ES-I3 (cell line): ENCODE data around the gene CCR4.
"Not testable (repeated sequence)": the region's sequence is repeated elsewhere in the genome, so short reads cannot be mapped to it uniquely, and the experiment has no call there.

ENCODE experiments used
- H3K36me3 ChIP-seq: 2 replicates; pipeline ENCODE4 v1.6.1; 2013; ENCODE audit warnings: mild to moderate bottlenecking, low read length, control low read depth, moderate library complexity; ENCODE audit not compliant: insufficient read depth
- H3K4me1 ChIP-seq: 2 replicates; pipeline ENCODE4 v1.6.1; 2013; ENCODE audit warnings: mild to moderate bottlenecking, control low read depth, low read length; ENCODE audit not compliant: insufficient read depth
- H3K9ac ChIP-seq: 2 replicates; pipeline ENCODE4 v1.6.1; 2013; ENCODE audit warnings: low read depth, mild to moderate bottlenecking, low read length, moderate library complexity
- H3K9me3 ChIP-seq: 2 replicates; pipeline ENCODE4 v1.6.1; 2013; ENCODE audit warnings: mild to moderate bottlenecking, low read length, moderate library complexity; ENCODE audit not compliant: control insufficient read depth, insufficient read depth

CCR4 gene

GRCh38 chr3:32945136-32945535, 6.3 kb upstream of the CCR4 start:
- no peaks in the 10 kb centered on the region for H3K4me1 ChIP-seq
- no peaks in the 10 kb centered on the region for H3K9me3 ChIP-seq
- H3K36me3 ChIP-seq, result no peaks in the 10 kb centered on the region
- no peak overlapping the region for H3K9ac ChIP-seq

DNA sequence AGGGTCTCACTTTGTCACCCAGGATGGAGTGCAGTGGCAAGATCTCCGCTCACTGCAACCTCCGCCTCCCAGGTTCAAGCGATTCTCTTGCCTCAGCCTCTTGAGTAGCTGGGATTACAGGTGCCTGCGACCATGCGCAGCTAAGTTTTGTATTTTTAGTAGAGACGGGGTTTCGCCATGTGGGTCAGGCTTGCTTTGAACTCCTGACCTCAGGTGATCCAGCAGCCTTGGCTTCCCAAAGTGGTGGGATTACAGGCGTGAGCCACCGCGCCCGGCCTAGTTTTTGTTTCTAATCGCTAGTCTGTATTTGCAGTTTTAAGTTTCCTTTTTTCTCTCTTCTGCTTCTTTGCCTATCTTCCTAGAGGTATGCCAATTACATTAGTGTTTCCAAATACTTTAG, 5.8 kb upstream of the CCR4 start:
- not testable (repeated sequence) for H3K9ac ChIP-seq, H3K4me1 ChIP-seq, H3K9me3 ChIP-seq, H3K36me3 ChIP-seq

GRCh38 chr3:32946973-32947788, 4.3 kb upstream of the CCR4 start:
- Histone ChIP-seq H3K36me3 (no peaks in the 10 kb centered on the region), H3K9ac (no peak overlapping the region), H3K9me3 (no peaks in the 10 kb centered on the region), H3K4me1 (no peaks in the 10 kb centered on the region)

DNA sequence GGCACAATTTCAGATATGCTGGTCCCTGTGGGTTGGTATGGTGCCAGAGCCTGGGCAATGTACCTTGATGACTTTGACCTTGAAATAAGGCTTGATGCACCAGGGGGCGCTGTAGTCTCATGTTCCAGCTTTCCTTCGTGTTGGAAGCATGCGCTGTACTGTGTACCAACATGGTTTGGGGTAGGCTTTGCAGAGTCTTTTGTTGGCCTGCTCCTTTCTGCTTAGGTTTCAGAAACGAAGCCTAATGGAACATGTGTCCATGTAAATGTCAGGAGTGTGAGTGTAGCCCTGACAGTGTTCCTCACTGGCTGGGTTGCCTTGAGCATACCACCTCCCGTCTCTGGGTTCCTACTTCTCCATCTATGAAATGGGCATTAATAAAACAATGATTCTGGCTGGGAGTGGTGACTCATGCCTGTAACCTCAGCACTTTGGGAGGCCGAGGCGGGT, 3.6 kb upstream of the CCR4 start:
- Histone ChIP-seq H3K4me1 (no peaks in the 10 kb centered on the region), H3K36me3 (no peaks in the 10 kb centered on the region), H3K9me3 (no peaks in the 10 kb centered on the region), H3K9ac (no peak overlapping the region)

GRCh38 chr3:32948625-32949445, 2.6 kb upstream of the CCR4 start:
- no peaks in the 10 kb centered on the region for H3K9me3 ChIP-seq
- H3K36me3 ChIP-seq, result no peaks in the 10 kb centered on the region
- no peaks in the 10 kb centered on the region for H3K4me1 ChIP-seq
- H3K9ac ChIP-seq, result no peak overlapping the region

DNA sequence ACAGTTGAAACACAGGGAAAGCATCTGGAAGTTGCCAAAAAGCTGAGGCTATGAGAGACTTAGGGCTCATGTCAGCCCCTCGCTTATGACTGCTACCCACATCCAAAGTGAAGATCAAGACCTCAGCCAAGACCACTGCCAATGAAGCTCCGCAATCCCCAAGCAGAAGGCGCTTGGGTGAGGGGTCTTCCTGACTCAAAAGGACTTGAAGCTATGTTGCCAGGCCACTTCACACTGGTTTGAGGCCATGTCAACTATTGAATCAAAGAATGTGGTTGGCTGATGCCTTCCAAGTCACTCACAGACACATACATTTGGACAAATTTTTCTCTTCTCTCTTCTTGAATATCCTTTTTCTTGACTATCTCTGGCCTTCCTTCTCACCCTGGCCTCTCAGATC, 928 bp upstream of the CCR4 start:
- Histone ChIP-seq H3K36me3 (no peaks in the 10 kb centered on the region), H3K4me1 (no peaks in the 10 kb centered on the region), H3K9me3 (no peaks in the 10 kb centered on the region), H3K9ac (no peak overlapping the region)

- Histone ChIP-seq H3K9me3 (no peaks in the 10 kb centered on the region), H3K9ac (no peak overlapping the region), H3K36me3 (no peaks in the 10 kb centered on the region), H3K4me1 (no peaks in the 10 kb centered on the region)
Measured at GRCh38 chr3:32952369-32953077, 1.1 kb downstream of the CCR4 start.

- no peak overlapping the region for H3K9ac ChIP-seq
Measured at GRCh38 chr3:32954506-32954905, 3.1 kb downstream of the CCR4 start.

GRCh38 chr3:32956750-32957570, 5.5 kb downstream of the CCR4 start:
- no peaks in the 10 kb centered on the region for H3K4me1 ChIP-seq
- no peak overlapping the region for H3K9ac ChIP-seq
- no peaks in the 10 kb centered on the region for H3K9me3 ChIP-seq
- no peaks in the 10 kb centered on the region for H3K36me3 ChIP-seq

More at GRCh38 chr3:32954506-32954905, 3.1 kb downstream of the CCR4 start:
- Histone ChIP-seq H3K36me3 (no peaks in the 10 kb centered on the region), H3K4me1 (no peaks in the 10 kb centered on the region), H3K9me3 (no peaks in the 10 kb centered on the region)

DNA sequence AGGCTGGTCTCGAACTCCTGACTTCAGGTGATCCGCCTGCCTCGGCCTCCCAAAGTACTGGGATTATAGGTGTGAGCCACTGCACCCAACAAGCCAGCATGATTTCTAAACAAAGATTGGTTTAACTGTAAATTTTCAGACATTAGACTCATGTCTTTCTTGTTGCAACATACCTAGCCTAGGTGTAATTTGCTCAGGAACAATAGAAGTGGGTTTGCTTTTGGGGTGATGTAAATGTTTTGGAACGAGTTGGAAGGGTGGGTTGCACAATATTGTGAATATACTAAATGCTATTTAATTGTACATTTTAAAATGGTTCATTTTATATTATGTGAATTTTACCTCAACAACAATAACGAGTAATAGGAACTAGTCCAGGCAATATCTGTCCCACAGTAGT, 7.1 kb downstream of the CCR4 start:
- no peaks in the 10 kb centered on the region for H3K36me3 ChIP-seq
- no peaks in the 10 kb centered on the region for H3K4me1 ChIP-seq
- no peak overlapping the region for H3K9ac ChIP-seq
- H3K9me3 ChIP-seq, result no peaks in the 10 kb centered on the region

GRCh38 chr3:32959371-32959770, 7.9 kb downstream of the CCR4 start:
- Histone ChIP-seq H3K36me3 (no peaks in the 10 kb centered on the region), H3K4me1 (no peaks in the 10 kb centered on the region), H3K9me3 (no peaks in the 10 kb centered on the region; the same call in 1 of the 2 replicates), H3K9ac (no peak overlapping the region)

DNA sequence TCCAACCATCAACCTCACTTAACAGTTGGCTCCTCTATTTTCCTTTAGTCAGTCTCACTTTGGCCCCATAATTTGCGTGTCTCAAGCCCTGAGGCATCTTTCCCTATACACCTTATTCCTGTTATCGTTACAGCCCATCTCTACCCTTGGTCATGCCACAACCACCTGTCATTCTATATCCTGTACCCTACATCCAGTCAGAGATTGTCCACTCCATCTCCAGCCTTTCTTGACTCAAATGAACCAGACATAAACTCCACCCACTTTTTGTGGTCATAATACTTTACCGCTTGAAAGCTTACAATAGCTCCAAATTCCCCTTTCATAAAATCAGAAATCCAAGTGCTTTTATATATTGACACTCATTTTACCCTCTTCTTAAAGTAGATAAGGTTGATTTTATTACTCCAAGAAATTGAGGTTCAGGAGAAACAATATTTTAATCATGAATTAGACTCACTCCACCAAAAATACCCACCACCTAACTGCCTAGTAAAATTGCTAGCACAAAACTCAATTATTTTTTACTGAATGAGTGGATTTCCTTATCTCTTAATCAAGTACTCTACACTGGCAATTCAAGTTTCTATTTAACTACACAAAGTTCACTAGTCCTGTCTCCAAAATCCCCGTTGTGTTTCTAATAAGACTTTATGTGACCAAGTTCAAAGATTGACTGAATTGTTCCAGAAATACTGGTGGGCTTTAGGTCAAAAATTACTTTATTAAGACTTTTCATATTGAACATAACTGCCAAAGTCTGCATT, 9.1 kb downstream of the CCR4 start:
- H3K9me3 ChIP-seq, result no peaks in the 10 kb centered on the region; the same call in 1 of the 2 replicates
- no peak overlapping the region for H3K9ac ChIP-seq
- H3K36me3 ChIP-seq, result no peaks in the 10 kb centered on the region
- no peaks in the 10 kb centered on the region for H3K4me1 ChIP-seq

- Histone ChIP-seq H3K9ac (no peak overlapping the region), H3K4me1 (no peaks in the 10 kb centered on the region), H3K36me3 (no peaks in the 10 kb centered on the region), H3K9me3 (no peaks in the 10 kb centered on the region; the same call in 1 of the 2 replicates)
Measured at GRCh38 chr3:32961189-32961715, 9.8 kb downstream of the CCR4 start.
